ENCODE measurements around the gene TSPAN2.

GRCh38 chr1:115012006-115012405, 77.3 kb downstream of the TSPAN2 start:
- no peak for TF ChIP-seq TAF1 (IDR thresholded peaks at IDR 0.05; ENCODE audit: low read depth)
- no peak for TF ChIP-seq RAD21 (IDR thresholded peaks at IDR 0.05; ENCODE audit: low read depth)
- no peak for TF ChIP-seq YY1 (IDR thresholded peaks at IDR 0.05; ENCODE audit: low read depth)
- no peak for TF ChIP-seq MAX (IDR thresholded peaks at IDR 0.05)
- TF ChIP-seq REST (IDR thresholded peaks at IDR 0.05; ENCODE audit: low read depth) = no peak
- TF ChIP-seq CEBPB (IDR thresholded peaks at IDR 0.05) = no peak
- no peak for TF ChIP-seq EP300 (IDR thresholded peaks at IDR 0.05; ENCODE audit: borderline replicate concordance)
- no peak for TF ChIP-seq FOXM1 (IDR thresholded peaks at IDR 0.05; ENCODE audit: borderline replicate concordance, low read depth)
- no peak for TF ChIP-seq EGR1 (IDR thresholded peaks at IDR 0.05)
